ENCODE results near the gene OR2AJ1.

Gene OR2AJ1

GRCh38 chr1:247942624-247943023 is 17.9 kb downstream of the OR2AJ1 start (continued):
- no peak for TF ChIP-seq ISL1 (CRISPR knock-in tag; IDR thresholded peaks at IDR 0.05)
- TF ChIP-seq ZNF565 (CRISPR knock-in tag; conservative IDR thresholded peaks at IDR 0.05; ENCODE audit: low read depth): no peak
- no peak for TF ChIP-seq ZFP3 (CRISPR knock-in tag; IDR thresholded peaks at IDR 0.05)
- no peak for TF ChIP-seq TOX (CRISPR knock-in tag; IDR thresholded peaks at IDR 0.05; ENCODE audit: borderline replicate concordance)
- TF ChIP-seq RARB (CRISPR knock-in tag; IDR thresholded peaks at IDR 0.05): no peak
- no peak for TF ChIP-seq CSDC2 (CRISPR knock-in tag; IDR thresholded peaks at IDR 0.05)

- no peak for ATAC-seq
- TF ChIP-seq, protein P1, sequence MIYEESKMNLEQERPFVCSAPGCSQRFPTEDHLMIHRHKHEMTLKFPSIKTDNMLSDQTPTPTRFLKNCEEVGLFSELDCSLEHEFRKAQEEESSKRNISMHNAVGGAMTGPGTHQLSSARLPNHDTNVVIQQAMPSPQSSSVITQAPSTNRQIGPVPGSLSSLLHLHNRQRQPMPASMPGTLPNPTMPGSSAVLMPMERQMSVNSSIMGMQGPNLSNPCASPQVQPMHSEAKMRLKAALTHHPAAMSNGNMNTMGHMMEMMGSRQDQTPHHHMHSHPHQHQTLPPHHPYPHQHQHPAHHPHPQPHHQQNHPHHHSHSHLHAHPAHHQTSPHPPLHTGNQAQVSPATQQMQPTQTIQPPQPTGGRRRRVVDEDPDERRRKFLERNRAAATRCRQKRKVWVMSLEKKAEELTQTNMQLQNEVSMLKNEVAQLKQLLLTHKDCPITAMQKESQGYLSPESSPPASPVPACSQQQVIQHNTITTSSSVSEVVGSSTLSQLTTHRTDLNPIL (CRISPR knock-in tag; IDR thresholded peaks at IDR 0.05; ENCODE audit: low read depth): no peak
- TF ChIP-seq ZNF565 (CRISPR knock-in tag; conservative IDR thresholded peaks at IDR 0.05; ENCODE audit: low read depth) (no peak), TOX (CRISPR knock-in tag; IDR thresholded peaks at IDR 0.05; ENCODE audit: borderline replicate concordance) (no peak), POU6F1 (CRISPR knock-in tag; IDR thresholded peaks at IDR 0.05; ENCODE audit: borderline replicate concordance, low read depth) (no peak), GLIS3 (CRISPR knock-in tag; IDR thresholded peaks at IDR 0.05) (no peak), ESRRG (CRISPR knock-in tag; IDR thresholded peaks at IDR 0.05) (no peak), ISL1 (CRISPR knock-in tag; IDR thresholded peaks at IDR 0.05) (no peak), ZFP30 (CRISPR knock-in tag; IDR thresholded peaks at IDR 0.05) (no peak), ZNF8 (CRISPR knock-in tag; IDR thresholded peaks at IDR 0.05) (no peak), CSRNP3 (CRISPR knock-in tag; IDR thresholded peaks at IDR 0.05) (no peak), PPARA (CRISPR knock-in tag; IDR thresholded peaks at IDR 0.05; ENCODE audit: borderline replicate concordance) (no peak), ZC3H10 (CRISPR knock-in tag; IDR thresholded peaks at IDR 0.05) (no peak), SNAI2 (CRISPR knock-in tag; IDR thresholded peaks at IDR 0.05) (no peak), TSHZ2 (CRISPR knock-in tag; IDR thresholded peaks at IDR 0.05) (no peak), OSR1 (CRISPR knock-in tag; IDR thresholded peaks at IDR 0.05) (no peak), ZFP3 (CRISPR knock-in tag; IDR thresholded peaks at IDR 0.05) (no peak)
These were observed 23.9 kb downstream of the OR2AJ1 start, which contains the start of gene OR2L8 for GRCh38 chr1:247948558-247948957. Gene OR2L8 (plus strand): TSS chr1:247948858. CDS start chr1:247948858, 0 bp downstream.

GRCh38 chr1:247953408-247953807 is 28.7 kb downstream of the OR2AJ1 start:
- no peak for ATAC-seq
- no peak for TF ChIP-seq POU6F1 (CRISPR knock-in tag; IDR thresholded peaks at IDR 0.05; ENCODE audit: borderline replicate concordance, low read depth)
- TF ChIP-seq ZC3H10 (CRISPR knock-in tag; IDR thresholded peaks at IDR 0.05): no peak
- no peak for TF ChIP-seq ZNF70 (CRISPR knock-in tag; IDR thresholded peaks at IDR 0.05)
- TF ChIP-seq ISL1 (CRISPR knock-in tag; IDR thresholded peaks at IDR 0.05): no peak
- no peak for TF ChIP-seq PATZ1 (CRISPR knock-in tag; IDR thresholded peaks at IDR 0.05; ENCODE audit: borderline replicate concordance)
- TF ChIP-seq BACH2 (CRISPR knock-in tag; IDR thresholded peaks at IDR 0.05; ENCODE audit: borderline replicate concordance): no peak
- no peak for TF ChIP-seq RARB (CRISPR knock-in tag; IDR thresholded peaks at IDR 0.05)
- TF ChIP-seq PPARA (CRISPR knock-in tag; IDR thresholded peaks at IDR 0.05; ENCODE audit: borderline replicate concordance): no peak
- no peak for TF ChIP-seq TSHZ2 (CRISPR knock-in tag; IDR thresholded peaks at IDR 0.05)
- TF ChIP-seq ESRRG (CRISPR knock-in tag; IDR thresholded peaks at IDR 0.05): no peak
- TF ChIP-seq ZNF8 (CRISPR knock-in tag; IDR thresholded peaks at IDR 0.05): no peak
- TF ChIP-seq TCF4 (CRISPR knock-in tag; IDR thresholded peaks at IDR 0.05; ENCODE audit: borderline replicate concordance): no peak
- no peak for TF ChIP-seq CSRNP3 (CRISPR knock-in tag; IDR thresholded peaks at IDR 0.05)

Data from SK-N-SH treated with all-trans-retinoic acid at 6 μM for 48 hours (cell line).